ENCODE results near the gene CHSY1. TPM values are rescaled to one million over a fixed set of nuclear protein-coding genes. Genes with fewer than 3 reads are reported as not detected.

Gene CHSY1
- total RNA-seq, 1 donor from 2014 or later = 27.6 TPM

DNA sequence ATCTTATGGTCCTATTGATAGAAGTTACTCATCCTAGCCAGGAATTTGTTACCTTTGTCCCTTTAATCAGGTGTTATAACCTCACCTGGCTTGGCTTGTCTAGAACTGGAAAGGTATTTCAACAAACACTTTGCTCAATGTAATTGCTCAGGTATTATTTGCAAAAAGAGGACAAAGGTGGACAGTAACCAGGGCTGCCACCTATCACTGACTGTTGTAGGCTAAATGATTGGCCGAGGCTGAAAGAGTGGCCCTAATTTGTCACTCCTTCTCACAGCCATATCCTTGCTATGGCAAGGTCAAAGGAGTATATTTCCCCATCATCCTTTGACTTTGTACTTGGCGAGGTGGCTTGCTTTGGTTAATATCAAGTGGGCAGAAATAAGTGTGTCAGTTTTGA, 28.2 kb upstream of the CHSY1 start:
- H3K4me3 Mint-ChIP-seq (ENCODE audit: unreplicated experiment) = no peak overlapping the region
- H3K27me3 Mint-ChIP-seq (ENCODE audit: unreplicated experiment) = peaks cover 4% of the 10 kb centered on the region
- peaks cover 34% of the 10 kb centered on the region for H3K36me3 Mint-ChIP-seq (ENCODE audit: low read depth, unreplicated experiment)
- no peak overlapping the region for H3K27ac Mint-ChIP-seq (ENCODE audit: unreplicated experiment)
- TF ChIP-seq, protein P1, sequence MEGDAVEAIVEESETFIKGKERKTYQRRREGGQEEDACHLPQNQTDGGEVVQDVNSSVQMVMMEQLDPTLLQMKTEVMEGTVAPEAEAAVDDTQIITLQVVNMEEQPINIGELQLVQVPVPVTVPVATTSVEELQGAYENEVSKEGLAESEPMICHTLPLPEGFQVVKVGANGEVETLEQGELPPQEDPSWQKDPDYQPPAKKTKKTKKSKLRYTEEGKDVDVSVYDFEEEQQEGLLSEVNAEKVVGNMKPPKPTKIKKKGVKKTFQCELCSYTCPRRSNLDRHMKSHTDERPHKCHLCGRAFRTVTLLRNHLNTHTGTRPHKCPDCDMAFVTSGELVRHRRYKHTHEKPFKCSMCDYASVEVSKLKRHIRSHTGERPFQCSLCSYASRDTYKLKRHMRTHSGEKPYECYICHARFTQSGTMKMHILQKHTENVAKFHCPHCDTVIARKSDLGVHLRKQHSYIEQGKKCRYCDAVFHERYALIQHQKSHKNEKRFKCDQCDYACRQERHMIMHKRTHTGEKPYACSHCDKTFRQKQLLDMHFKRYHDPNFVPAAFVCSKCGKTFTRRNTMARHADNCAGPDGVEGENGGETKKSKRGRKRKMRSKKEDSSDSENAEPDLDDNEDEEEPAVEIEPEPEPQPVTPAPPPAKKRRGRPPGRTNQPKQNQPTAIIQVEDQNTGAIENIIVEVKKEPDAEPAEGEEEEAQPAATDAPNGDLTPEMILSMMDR (IDR thresholded peaks at IDR 0.05; ENCODE audit: unreplicated experiment) = no peak
- no peak for DNase-seq (ENCODE audit: low spot score)
- H3K4me1 Mint-ChIP-seq (ENCODE audit: unreplicated experiment) = peaks cover 5% of the 10 kb centered on the region
- no peaks in the 10 kb centered on the region for H3K9me3 Mint-ChIP-seq (ENCODE audit: unreplicated experiment)

DNA sequence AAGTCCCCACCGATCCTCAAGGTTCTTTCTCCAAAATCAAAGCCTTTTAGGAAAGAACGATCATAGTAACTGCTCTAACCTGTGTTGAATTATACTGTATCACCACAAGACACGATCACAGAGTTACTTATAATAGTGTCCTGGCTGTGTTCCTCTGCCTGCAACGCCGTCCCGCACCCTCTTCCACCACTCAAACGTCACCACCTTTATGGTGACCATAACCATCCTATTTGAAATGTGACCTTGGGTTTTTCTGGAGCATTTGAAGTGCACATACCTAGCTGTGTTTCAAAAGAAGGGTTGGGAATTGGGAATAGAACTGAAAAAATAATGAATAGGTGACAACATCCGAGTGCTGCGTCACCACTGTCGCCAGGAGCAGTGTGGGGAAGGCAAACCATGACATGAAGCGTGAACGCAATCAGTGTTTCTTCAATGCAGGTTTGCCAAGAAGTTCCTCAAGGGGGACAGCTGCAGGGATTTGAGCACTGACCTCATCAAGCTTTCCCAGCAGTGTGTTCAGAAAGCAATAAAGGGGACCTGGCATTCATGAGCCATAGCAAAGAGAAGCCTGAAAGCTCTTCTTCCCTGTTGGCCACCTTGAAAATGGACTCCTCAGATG, 26.2 kb upstream of the CHSY1 start:
- Mint-ChIP-seq H3K9me3 (ENCODE audit: unreplicated experiment) (no peaks in the 10 kb centered on the region), H3K27ac (ENCODE audit: unreplicated experiment) (no peak overlapping the region), H3K27me3 (ENCODE audit: unreplicated experiment) (no peaks in the 10 kb centered on the region), H3K4me1 (ENCODE audit: unreplicated experiment) (peaks cover 5% of the 10 kb centered on the region), H3K4me3 (ENCODE audit: unreplicated experiment) (peak overlapping the region; percentile 95), H3K36me3 (ENCODE audit: low read depth, unreplicated experiment) (peaks cover 45% of the 10 kb centered on the region)
- no peak for DNase-seq (ENCODE audit: low spot score)
- TF ChIP-seq, protein P1 (IDR thresholded peaks at IDR 0.05; ENCODE audit: unreplicated experiment) = no peak

DNA sequence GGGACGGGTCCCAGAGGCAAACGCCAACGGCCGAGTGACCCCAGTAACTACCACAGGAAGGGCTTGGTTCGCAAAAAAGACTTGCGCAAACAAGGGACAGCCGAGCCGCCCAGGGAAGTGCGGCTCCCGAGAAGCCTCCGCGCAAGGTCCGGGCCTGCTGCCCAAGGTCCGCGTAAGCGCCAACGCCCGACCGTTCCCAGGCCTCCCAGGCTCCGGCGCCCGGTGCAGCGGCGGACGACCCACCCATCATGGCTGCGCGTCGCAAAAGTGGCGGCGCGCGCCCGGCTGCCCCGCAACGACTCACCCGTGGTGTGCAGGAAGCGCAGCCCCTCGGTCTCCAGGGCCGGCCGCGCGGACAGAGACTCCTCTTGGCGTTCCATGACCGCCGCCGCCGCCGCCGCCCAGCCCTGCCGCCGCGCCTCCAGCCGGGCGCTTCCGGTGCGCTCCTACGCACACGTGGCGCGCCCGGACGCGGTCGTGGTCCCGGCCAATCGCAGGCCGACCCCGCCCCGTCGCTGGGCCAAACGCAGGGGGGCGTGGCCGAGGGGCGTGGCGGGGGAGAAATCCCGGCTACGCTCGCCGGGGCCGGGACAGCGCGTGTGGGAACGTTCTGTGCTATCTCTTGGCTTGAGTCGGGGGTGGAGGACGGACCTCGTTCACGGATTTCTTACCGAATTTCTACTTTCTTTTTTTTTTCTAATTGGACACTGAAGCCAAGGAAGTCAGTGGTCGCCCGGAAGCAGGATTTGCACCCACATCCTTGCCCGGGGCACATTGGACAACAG, 25.4 kb upstream of the CHSY1 start, which contains the start of gene SELENOS:
TSS of gene SELENOS (minus strand) at position 448 of the 785 bp plus-strand sequence. CDS start at position 380, 68 bp downstream.
- H3K36me3 Mint-ChIP-seq (ENCODE audit: low read depth, unreplicated experiment) = peaks cover 46% of the 10 kb centered on the region
- peaks cover 5% of the 10 kb centered on the region for H3K4me1 Mint-ChIP-seq (ENCODE audit: unreplicated experiment)

DNA sequence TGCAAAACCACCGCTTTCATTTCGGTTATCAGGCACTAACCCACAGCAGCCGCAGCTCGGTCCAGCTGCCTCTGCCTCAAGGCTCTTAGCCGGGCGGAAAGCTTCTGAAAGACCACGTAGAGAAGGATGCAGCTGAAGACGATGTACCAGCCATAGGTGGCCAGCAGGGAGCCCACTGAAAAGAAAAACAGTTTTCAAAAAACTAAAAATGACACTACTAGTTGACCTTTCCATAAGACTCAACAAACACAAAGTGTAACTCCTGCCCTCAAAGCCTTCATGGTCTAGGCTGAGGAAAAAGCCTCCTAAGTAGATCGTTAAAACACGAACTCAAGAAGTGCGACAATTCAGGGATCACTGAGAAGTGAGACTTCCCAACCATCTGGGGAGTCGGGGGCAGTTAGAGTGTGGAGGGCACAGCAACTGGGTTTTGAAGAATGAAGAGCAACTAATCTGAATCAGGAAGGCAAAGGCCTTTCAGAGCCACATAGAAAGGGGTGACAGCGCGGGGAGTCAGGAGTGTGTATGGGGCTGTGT, 24.7 kb upstream of the CHSY1 start:
- TF ChIP-seq, protein P1 (IDR thresholded peaks at IDR 0.05; ENCODE audit: unreplicated experiment) = peak; percentile 42
- Mint-ChIP-seq H3K27me3 (ENCODE audit: unreplicated experiment) (no peaks in the 10 kb centered on the region), H3K9me3 (ENCODE audit: unreplicated experiment) (no peaks in the 10 kb centered on the region), H3K4me3 (ENCODE audit: unreplicated experiment) (peak overlapping the region; percentile 99), H3K27ac (ENCODE audit: unreplicated experiment) (peak overlapping the region; percentile 85), H3K4me1 (ENCODE audit: unreplicated experiment) (peaks cover 5% of the 10 kb centered on the region), H3K36me3 (ENCODE audit: low read depth, unreplicated experiment) (peaks cover 48% of the 10 kb centered on the region)
- DNase-seq (ENCODE audit: low spot score) = peak; percentile 38

More for the DNA sequence above, 25.4 kb upstream of the CHSY1 start, which contains the start of gene SELENOS:
- DNase-seq (ENCODE audit: low spot score) = peak; percentile 92
- peak within 1 kb of the TSS; percentile 99 for H3K4me3 Mint-ChIP-seq (ENCODE audit: unreplicated experiment)
- no peaks in the 10 kb centered on the region for H3K9me3 Mint-ChIP-seq (ENCODE audit: unreplicated experiment)
- peak within 1 kb of the TSS; percentile 85 for H3K27ac Mint-ChIP-seq (ENCODE audit: unreplicated experiment)
- TF ChIP-seq, protein P1 (IDR thresholded peaks at IDR 0.05; ENCODE audit: unreplicated experiment) = no peak
- H3K27me3 Mint-ChIP-seq (ENCODE audit: unreplicated experiment) = no peaks in the 10 kb centered on the region
